K562 (cell line): Measurements from ENCODE around the gene APBA2. TPM values are rescaled to one million over a fixed set of nuclear protein-coding genes. Genes with fewer than 3 reads are reported as not detected.

Experiments used
- ATAC-seq: fragments of 200-7000 bp; cut with Tn5 transposase; 3 replicates; pipeline ENCODE4 v1.9.1; 2020; ENCODE audit warnings: moderate library complexity
- BruUV-seq: library from RNA; stranded (reverse); fragments of 400-500 nt; replicated peaks from 2 replicates; lab custom pipeline; 2021; lab: Mats Ljungman, UMichigan
- CTCF ChIA-PET: fragments of 300-600 bp; formaldehyde crosslinking; extraction: SDS; loops from one replicate; lab custom pipeline; 2021; ENCODE audit warnings: low intra/inter-chr PET ratio; lab: Yijun Ruan, JAX
- POLR2A ChIA-PET: fragments of 300-600, 350-650 bp; sonication (Branson Sonifier 250); formaldehyde crosslinking; extraction: SDS; loops from one replicate; lab custom pipeline; 2021; ENCODE audit warnings: antibody characterized with exemption, inconsistent platforms; lab: Yijun Ruan, JAX
- DNase-seq, 4 experiments: peaks; one replicate each; pipeline versions ENCODE4 v3.0.0 to v3.0.0-alpha.2; 2011 to 2018; ENCODE audit warnings: low spot score in 3 of 4, mixed read lengths in 3 of 4; ENCODE audit errors: extremely low read depth in 1 of 4
- FAIRE-seq: peaks from 2 replicates; lab custom pipeline; 2011; peaks lifted over from hg19 to GRCh38; lab: Jason Lieb, UNC
- H2AFZ ChIP-seq: 2 replicates; pipeline ENCODE4 v1.6.0; 2011; ENCODE audit warnings: low read depth, low read length, control low read depth, inconsistent platforms
- H3K27ac ChIP-seq: fragments of 200-600 bp; 3 replicates; pipeline ENCODE4 v1.8.0; 2011; ENCODE audit warnings: low read depth, mild to moderate bottlenecking, control low read depth, inconsistent platforms, low read length, moderate library complexity, mixed read lengths; ENCODE audit errors: extremely low read depth
- H3K27me3 ChIP-seq, 2 experiments: fragments of 300-600 bp in 1 of 2; 2 replicates in 1 of 2; 3 replicates in 1 of 2; pipeline versions ENCODE4 v1.6.0 to v1.8.0; 2011; ENCODE audit warnings: inconsistent platforms in 2 of 2, low read length in 2 of 2, mild to moderate bottlenecking in 1 of 2, mixed read lengths in 1 of 2, moderate library complexity in 1 of 2; ENCODE audit not compliant: control insufficient read depth in 2 of 2, insufficient read depth in 2 of 2
- H3K36me3 ChIP-seq: fragments of 300-600 bp; 3 replicates; pipeline ENCODE4 v1.8.0; 2011; ENCODE audit warnings: mild to moderate bottlenecking, low read length, inconsistent platforms; ENCODE audit not compliant: control insufficient read depth, insufficient read depth
- H3K4me1 ChIP-seq, 2 experiments: fragments of 200-600 bp in 1 of 2; replicated peaks in 1 of 2; 2 replicates in 1 of 2; 3 replicates in 1 of 2; pipeline versions ENCODE4 v1.5.1 to v1.8.0; 2011; ENCODE audit warnings: inconsistent platforms in 2 of 2, low read length in 2 of 2, mild to moderate bottlenecking in 1 of 2, mixed read lengths in 1 of 2, moderate library complexity in 1 of 2; ENCODE audit not compliant: control insufficient read depth in 2 of 2, insufficient read depth in 2 of 2
- H3K4me2 ChIP-seq: 2 replicates; pipeline ENCODE4 v1.6.1; 2011; ENCODE audit warnings: low read length, control low read depth, inconsistent platforms, mixed read lengths; ENCODE audit not compliant: insufficient read depth
- H3K4me3 ChIP-seq: fragments of 200-600 bp; sonication (generic), shearing (Covaris generic); 2 replicates; pipeline ENCODE4 v1.5.1; 2016; ENCODE audit warnings: control low read depth, inconsistent platforms
- H3K79me2 ChIP-seq: fragments of 200-600 bp; 3 replicates; pipeline ENCODE4 v1.8.0; 2011; ENCODE audit warnings: low read length, inconsistent platforms; ENCODE audit not compliant: control insufficient read depth, insufficient read depth
- H3K9ac ChIP-seq, 2 experiments: 2 replicates each; pipeline versions ENCODE4 v1.6.0 to v1.6.1; 2011; ENCODE audit warnings: low read depth in 2 of 2, low read length in 2 of 2, control low read depth in 1 of 2, inconsistent platforms in 1 of 2, mild to moderate bottlenecking in 1 of 2, mixed read lengths in 1 of 2; ENCODE audit not compliant: insufficient read depth in 1 of 2
- H3K9me1 ChIP-seq: one replicate; pipeline ENCODE4 v1.6.0; 2011; ENCODE audit warnings: inconsistent platforms, mild to moderate bottlenecking, low read length, moderate library complexity; ENCODE audit not compliant: control insufficient read depth, insufficient read depth
- H3K9me3 ChIP-seq: replicated peaks from 2 replicates; pipeline ENCODE4 v1.5.1; 2011; ENCODE audit warnings: low read depth, low read length, inconsistent platforms; ENCODE audit not compliant: control insufficient read depth, insufficient read depth
- H4K20me1 ChIP-seq: replicated peaks from 2 replicates; pipeline ENCODE4 v1.6.1; 2011; ENCODE audit warnings: low read length, inconsistent platforms, mixed read lengths; ENCODE audit not compliant: control insufficient read depth, insufficient read depth
- KDM5B ChIP-seq: fragments of 200-600 bp; sonication (generic); IDR thresholded peaks from 2 replicates; pipeline ENCODE4 v1.6.1; 2012; ENCODE audit warnings: low read depth, mild to moderate bottlenecking, moderate library complexity, low read length, control low read depth, inconsistent platforms; ENCODE audit not compliant: insufficient replicate concordance
- NR2C2 ChIP-seq, 2 experiments: fragments of 200-800 bp in 1 of 2; sonication (Bioruptor generic) in 1 of 2; sonication (generic) in 1 of 2; formaldehyde crosslinking in 1 of 2; IDR thresholded peaks; 2 replicates each; pipeline versions ENCODE4 v1.6.1 to v1.8.0; 2016 to 2022; ENCODE audit warnings: mild to moderate bottlenecking in 1 of 2, missing compliant biosample characterization in 1 of 2, missing genetic modification characterization in 1 of 2, missing genetic modification reagents in 1 of 2
- SRSF9 ChIP-seq: fragments of 200-400 bp; formaldehyde crosslinking; IDR thresholded peaks from 2 replicates; pipeline ENCODE4 v1.6.1; 2017; ENCODE audit warnings: low read depth, low read length, borderline replicate concordance
- STAG1 ChIP-seq: sonication (generic); formaldehyde crosslinking; IDR thresholded peaks from 2 replicates; pipeline ENCODE4 v1.5.0; 2020; ENCODE audit warnings: missing genetic modification reagents, borderline replicate concordance
- ZBTB7A ChIP-seq: IDR thresholded peaks from 2 replicates; pipeline ENCODE4 v1.6.1; 2011; ENCODE audit warnings: low read depth, mild to moderate bottlenecking, low read length, moderate library complexity, borderline replicate concordance; ENCODE audit not compliant: control insufficient read depth
- WGBS: fragments of 100-300 bp; shearing (Covaris generic); methylation state at CpG from one replicate; pipeline ENCODE4 v1.1.6; 2016; ENCODE audit warnings: low coverage, mixed read lengths; ENCODE audit not compliant: insufficient coverage; ENCODE audit errors: missing lambda C conversion rate; 5-methylcytosine and 5-hydroxymethylcytosine counted together
- in situ Hi-C: fragments of 300-500 bp; cut with MboI; formaldehyde crosslinking; loops from 4 replicates; pipeline ENCODE4 v1.15.0; 2018; ENCODE audit warnings: inconsistent platforms, mixed read lengths
- intact Hi-C: fragments of 100-400 bp; cut with micrococcal nuclease; formaldehyde crosslinking; loops from 2 replicates; pipeline ENCODE4 v1.14.2; 2022
- polyA plus RNA-seq, 8 experiments: library from polyadenylated mRNA; depleted of rRNA in 4 of 8; stranded (reverse) in 5 of 8; unstranded in 3 of 8; fragments of >200 nt; fragmentation: Nextera tagmentation in 2 of 8; fragmentation: Illumina TruSeq in 1 of 8; extraction: Ambion mirVana in 2 of 8; extraction: Trizol in 1 of 8; gene quantifications; 2 replicates each; pipeline versions ENCODE4 v1.2.1 to v1.2.3, GENCODE V29; 2011 to 2014; ENCODE audit warnings: inconsistent platforms in 1 of 8, missing spikeins in 1 of 8
- total RNA-seq, 7 experiments: library from RNA; depleted of rRNA in 6 of 7; stranded (reverse); fragments of >200 nt in 6 of 7; fragmentation: Illumina TruSeq in 2 of 7; extraction: Trizol in 2 of 7; gene quantifications; 2 replicates each; pipeline versions ENCODE4 v1.2.1 to v1.2.3, GENCODE V29; 2011 to 2021; ENCODE audit warnings: low replicate concordance in 1 of 7
- TF ChIP-seq, protein P1 (sequence below): sonication (generic); formaldehyde crosslinking; IDR thresholded peaks from 2 replicates; pipeline ENCODE4 v1.9.0; 2022; ENCODE audit warnings: mild to moderate bottlenecking, missing genetic modification reagents
- TF ChIP-seq, protein P2 (sequence below), 2 experiments: fragments of 450-650 bp in 1 of 2; IDR thresholded peaks; 2 replicates each; pipeline ENCODE4 v1.6.1; 2011 to 2017; ENCODE audit warnings: low read depth in 2 of 2, antibody characterized with exemption in 1 of 2, borderline replicate concordance in 1 of 2, low read length in 1 of 2, mild to moderate bottlenecking in 1 of 2, mixed read lengths in 1 of 2; ENCODE audit not compliant: control insufficient read depth in 1 of 2
- TF ChIP-seq, protein P3 (sequence below), 3 experiments: fragments of 200-800 bp in 1 of 3; fragments of 250-450 bp in 1 of 3; fragments of 450-650 bp in 1 of 3; sonication (Bioruptor Pico) in 1 of 3; sonication (Bioruptor generic) in 1 of 3; formaldehyde crosslinking in 1 of 3; IDR thresholded peaks; 2 replicates each; pipeline versions ENCODE4 v1.6.1 to v1.8.0; 2016 to 2022; ENCODE audit warnings: mild to moderate bottlenecking in 2 of 3, missing genetic modification characterization in 2 of 3, missing compliant biosample characterization in 1 of 3, moderate library complexity in 1 of 3

APBA2 gene
- total and polyA plus RNA-seq, 9 of the 15 experiments (the other 6 are each of a cell fraction or from before 2014, with no cell fraction given): 0.24 to 40.9 (median 25.2) TPM

DNA sequence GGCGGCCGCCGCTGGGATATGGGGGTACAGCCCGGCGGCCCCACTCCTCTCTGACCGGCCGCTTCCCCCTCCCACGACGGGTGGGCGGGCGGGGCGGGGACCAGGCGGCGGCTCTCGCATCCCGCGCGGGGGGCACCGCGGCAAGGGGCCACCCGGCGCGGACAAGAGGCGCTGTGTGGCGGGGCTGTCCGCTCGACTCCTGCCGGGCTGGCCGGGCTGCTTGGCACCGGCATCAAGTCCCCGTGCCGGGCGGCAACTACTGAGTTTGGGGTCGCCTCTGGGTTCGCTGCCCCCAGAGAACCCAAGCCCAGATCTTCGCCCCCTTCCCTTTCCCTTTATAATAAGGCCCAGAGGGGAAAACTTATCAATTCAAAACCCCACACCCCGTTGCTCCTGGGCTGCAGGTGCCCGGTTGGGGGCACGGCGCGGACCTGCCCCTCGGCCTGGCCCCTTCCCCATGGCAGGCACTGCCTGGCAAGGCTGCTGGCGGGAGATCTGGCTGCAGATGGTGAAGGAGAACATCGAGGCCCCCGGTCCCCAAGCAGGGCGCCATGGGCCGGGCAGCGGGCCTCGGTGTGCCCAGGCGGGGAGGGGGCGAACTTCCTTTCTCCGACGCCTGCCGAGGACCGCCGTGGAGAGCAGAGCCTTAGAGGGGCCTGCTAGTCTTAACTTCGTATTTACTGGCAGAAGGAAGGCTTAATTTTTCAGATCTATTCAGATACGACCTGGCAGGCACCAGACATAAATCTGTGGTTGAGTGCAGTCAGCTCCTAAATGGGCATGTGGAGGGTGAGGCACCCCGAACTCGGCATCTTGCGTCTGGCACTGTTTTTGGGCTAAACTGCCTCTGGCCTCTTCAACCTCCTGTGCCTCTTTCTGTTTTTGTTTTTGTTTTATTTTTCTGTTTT, 911 bp downstream of the APBA2 start:
- intact Hi-C loops: no loop called here
- TF ChIP-seq KDM5B: peak; percentile 26
- no peak for TF ChIP-seq NR2C2 (CRISPR knock-in tag; IDR thresholded peaks at IDR 0.05)
- no peak for TF ChIP-seq NR2C2 (tag; IDR thresholded peaks at IDR 0.05)
- TF ChIP-seq, protein P1, sequence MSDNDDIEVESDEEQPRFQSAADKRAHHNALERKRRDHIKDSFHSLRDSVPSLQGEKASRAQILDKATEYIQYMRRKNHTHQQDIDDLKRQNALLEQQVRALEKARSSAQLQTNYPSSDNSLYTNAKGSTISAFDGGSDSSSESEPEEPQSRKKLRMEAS: 0 out of 2 replicates have a peak, but pooled peaks have one; percentile 8
- TF ChIP-seq, protein P2, sequence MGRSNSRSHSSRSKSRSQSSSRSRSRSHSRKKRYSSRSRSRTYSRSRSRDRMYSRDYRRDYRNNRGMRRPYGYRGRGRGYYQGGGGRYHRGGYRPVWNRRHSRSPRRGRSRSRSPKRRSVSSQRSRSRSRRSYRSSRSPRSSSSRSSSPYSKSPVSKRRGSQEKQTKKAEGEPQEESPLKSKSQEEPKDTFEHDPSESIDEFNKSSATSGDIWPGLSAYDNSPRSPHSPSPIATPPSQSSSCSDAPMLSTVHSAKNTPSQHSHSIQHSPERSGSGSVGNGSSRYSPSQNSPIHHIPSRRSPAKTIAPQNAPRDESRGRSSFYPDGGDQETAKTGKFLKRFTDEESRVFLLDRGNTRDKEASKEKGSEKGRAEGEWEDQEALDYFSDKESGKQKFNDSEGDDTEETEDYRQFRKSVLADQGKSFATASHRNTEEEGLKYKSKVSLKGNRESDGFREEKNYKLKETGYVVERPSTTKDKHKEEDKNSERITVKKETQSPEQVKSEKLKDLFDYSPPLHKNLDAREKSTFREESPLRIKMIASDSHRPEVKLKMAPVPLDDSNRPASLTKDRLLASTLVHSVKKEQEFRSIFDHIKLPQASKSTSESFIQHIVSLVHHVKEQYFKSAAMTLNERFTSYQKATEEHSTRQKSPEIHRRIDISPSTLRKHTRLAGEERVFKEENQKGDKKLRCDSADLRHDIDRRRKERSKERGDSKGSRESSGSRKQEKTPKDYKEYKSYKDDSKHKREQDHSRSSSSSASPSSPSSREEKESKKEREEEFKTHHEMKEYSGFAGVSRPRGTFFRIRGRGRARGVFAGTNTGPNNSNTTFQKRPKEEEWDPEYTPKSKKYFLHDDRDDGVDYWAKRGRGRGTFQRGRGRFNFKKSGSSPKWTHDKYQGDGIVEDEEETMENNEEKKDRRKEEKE (IDR thresholded peaks at IDR 0.05; ENCODE audit: borderline replicate concordance in 1 of 2, control insufficient read depth in 1 of 2, low read depth in 2 of 2, low read length in 1 of 2): no peak
- no peak for TF ChIP-seq SRSF9
- peak; percentile 14; the same call in 1 of the 2 replicates for TF ChIP-seq ZBTB7A
- no peak; the same call in 1 of the 2 replicates for TF ChIP-seq STAG1 (CRISPR knock-in tag)
- TF ChIP-seq, protein P3, sequence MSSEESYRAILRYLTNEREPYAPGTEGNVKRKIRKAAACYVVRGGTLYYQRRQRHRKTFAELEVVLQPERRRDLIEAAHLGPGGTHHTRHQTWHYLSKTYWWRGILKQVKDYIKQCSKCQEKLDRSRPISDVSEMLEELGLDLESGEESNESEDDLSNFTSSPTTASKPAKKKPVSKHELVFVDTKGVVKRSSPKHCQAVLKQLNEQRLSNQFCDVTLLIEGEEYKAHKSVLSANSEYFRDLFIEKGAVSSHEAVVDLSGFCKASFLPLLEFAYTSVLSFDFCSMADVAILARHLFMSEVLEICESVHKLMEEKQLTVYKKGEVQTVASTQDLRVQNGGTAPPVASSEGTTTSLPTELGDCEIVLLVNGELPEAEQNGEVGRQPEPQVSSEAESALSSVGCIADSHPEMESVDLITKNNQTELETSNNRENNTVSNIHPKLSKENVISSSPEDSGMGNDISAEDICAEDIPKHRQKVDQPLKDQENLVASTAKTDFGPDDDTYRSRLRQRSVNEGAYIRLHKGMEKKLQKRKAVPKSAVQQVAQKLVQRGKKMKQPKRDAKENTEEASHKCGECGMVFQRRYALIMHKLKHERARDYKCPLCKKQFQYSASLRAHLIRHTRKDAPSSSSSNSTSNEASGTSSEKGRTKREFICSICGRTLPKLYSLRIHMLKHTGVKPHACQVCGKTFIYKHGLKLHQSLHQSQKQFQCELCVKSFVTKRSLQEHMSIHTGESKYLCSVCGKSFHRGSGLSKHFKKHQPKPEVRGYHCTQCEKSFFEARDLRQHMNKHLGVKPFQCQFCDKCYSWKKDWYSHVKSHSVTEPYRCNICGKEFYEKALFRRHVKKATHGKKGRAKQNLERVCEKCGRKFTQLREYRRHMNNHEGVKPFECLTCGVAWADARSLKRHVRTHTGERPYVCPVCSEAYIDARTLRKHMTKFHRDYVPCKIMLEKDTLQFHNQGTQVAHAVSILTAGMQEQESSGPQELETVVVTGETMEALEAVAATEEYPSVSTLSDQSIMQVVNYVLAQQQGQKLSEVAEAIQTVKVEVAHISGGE (CRISPR knock-in tag; IDR thresholded peaks at IDR 0.05): 0 out of 6 replicates have a peak, but pooled peaks of 1 of the 3 experiments have one; percentile 0
- TF ChIP-seq, all 486 proteins: peak for 4
- H3K27ac ChIP-seq: peak overlapping the region; percentile 83; the same call in 1 of the 3 replicates
- H4K20me1 ChIP-seq: peaks cover 7% of the 10 kb centered on the region; the same call in 1 of the 2 replicates
- ChIA-PET POLR2A (interaction anchor here (0.6 to 2.5 kb wide), 4 partner anchors 9 to 236 kb away, joined by 5 to 14 read pairs (median 6); no protein-coding TSS in a partner anchor), CTCF (no interaction called here)
- H3K9ac ChIP-seq: peak overlapping the region; percentile 74 to 89; a peak in 3 of 4 replicates
- H3K4me1 ChIP-seq: peaks cover 21 to 42% of the 10 kb centered on the region in 2 experiments
- peaks cover 49% of the 10 kb centered on the region for H3K79me2 ChIP-seq
- FAIRE-seq (no peak), ATAC-seq (peak; percentile 18), DNase-seq (no peak)
- no peaks in the 10 kb centered on the region for H3K36me3 ChIP-seq
- 22% methylated on average over 28 of the region's 61 CpGs for WGBS
- H3K4me2 ChIP-seq: peak overlapping the region; percentile 63
- H3K9me3 ChIP-seq: no peaks in the 10 kb centered on the region
- in situ Hi-C loops: no loop called here
- H3K27me3 ChIP-seq: no peaks in the 10 kb centered on the region
- no TSS peak for BruUV-seq
- H3K4me3 ChIP-seq: peak overlapping the region; percentile 75
- peak overlapping the region; percentile 87 for H2AFZ ChIP-seq
- H3K9me1 ChIP-seq: no peaks in the 10 kb centered on the region
